Stimulated activated CD4-positive, alpha-beta T cell treated with anti-CD3 and anti-CD28 coated beads, Interleukin-12 subunit alpha, Interleukin-12 subunit beta, amount 100 ng/mL, for 4 hours (primary cell): ENCODE results near the gene TMEM30A.

Experiments used
- DNase-seq: peaks from one replicate; pipeline ENCODE4 v3.0.0-alpha.2; 2020

TMEM30A gene

GRCh38 chr6:75284632-75285282 lies at the start of gene TMEM30A:
Gene TMEM30A (minus strand): TSS chr6:75284792. CDS start chr6:75284638, 154 bp downstream.
- DNase-seq: peak; percentile 92

- DNase-seq: no peak
Observed at GRCh38 chr6:75333676-75334200, 49.1 kb upstream of the TMEM30A start.

- no peak for DNase-seq
Observed at GRCh38 chr6:75331151-75331550, 46.6 kb upstream of the TMEM30A start.

DNA sequence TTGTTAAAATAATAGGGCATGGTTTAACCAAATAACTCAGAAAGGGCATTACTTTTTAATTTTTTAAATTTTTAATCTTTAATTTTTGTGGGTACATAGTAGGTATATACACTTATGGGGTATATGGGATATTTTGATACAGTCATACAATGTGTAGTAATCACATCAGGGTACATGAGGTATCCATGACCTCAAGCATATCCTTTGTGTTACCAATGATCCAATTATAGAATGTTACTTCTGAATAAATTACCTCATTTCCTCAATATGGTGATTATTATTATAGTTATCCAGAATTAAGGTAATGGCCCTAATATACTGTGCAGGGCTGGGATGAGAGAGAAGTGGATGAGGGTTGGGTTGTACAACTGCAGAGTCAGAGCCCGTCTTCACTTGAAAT lies 45.1 kb upstream of the TMEM30A start:
- no peak for DNase-seq

- DNase-seq: no peak
Observed at GRCh38 chr6:75327807-75328206, 43.2 kb upstream of the TMEM30A start.

DNA sequence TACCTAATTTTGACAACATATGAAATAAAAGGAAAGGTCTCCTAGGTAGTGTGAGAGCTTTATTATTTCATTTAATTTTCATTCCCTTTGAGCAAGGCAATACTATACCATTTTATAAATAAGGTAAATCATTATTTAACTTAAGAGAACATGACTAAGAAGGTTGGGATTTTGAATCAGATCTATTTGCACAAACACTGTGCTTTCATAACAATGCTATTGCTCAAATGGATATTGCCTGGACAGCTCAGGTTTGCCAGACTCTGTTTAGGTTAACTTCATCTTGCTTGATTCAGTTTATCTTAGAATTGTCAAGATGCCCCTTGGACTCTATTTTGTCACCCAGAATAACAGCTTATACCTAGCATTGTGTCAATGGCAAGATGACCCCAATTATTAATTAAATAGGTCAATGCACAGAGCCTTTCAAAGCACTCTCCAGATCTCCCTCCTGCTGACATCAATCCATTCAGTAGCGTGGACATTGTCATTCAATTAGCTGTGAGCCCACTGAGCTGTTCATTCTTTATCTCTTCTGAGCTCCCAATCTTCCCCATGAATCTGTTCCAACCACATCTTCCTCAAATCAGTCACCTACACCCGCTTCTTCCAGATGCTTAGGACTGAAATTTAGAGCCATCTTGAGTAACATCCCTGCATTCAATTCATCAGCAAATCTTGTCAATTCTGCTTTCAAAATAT lies 42.1 kb upstream of the TMEM30A start:
- no peak for DNase-seq

- DNase-seq: no peak
Observed at GRCh38 chr6:75318900-75319299, 34.3 kb upstream of the TMEM30A start.

DNA sequence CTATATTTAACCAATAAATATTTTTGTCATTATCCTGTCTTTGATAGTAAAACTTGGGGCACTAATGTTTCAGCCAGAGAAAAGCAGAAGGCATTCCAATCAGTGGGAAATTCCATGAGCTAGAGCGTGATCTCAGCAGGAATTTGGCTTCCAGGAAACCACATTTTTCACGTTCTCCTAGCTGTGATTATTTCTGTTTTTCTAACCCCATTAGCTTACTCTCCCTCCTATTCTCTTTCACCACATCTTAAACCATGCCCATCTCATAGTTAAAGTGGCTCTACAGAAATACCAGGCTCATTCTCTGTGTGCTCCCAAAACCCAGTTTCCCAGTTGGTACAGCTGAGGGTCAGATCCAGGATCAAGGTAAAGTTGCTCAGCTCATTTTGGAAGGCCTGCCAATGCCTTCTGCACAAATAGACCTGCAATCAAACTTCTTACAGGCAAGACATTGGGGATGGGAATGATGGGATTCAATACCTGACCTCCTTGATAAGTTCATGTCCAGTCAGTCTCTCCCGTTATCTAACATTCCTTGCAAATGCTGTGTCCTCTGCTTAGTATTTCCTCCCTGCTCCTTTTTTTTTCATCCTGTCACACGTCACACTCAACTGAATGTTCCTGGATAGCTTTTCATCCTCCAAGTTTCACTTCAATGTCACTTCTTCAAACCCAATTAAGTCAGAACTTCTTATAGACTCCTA lies 33.1 kb upstream of the TMEM30A start:
- DNase-seq: no peak

- no peak for DNase-seq
Observed at GRCh38 chr6:75315978-75316377, 31.4 kb upstream of the TMEM30A start.

DNA sequence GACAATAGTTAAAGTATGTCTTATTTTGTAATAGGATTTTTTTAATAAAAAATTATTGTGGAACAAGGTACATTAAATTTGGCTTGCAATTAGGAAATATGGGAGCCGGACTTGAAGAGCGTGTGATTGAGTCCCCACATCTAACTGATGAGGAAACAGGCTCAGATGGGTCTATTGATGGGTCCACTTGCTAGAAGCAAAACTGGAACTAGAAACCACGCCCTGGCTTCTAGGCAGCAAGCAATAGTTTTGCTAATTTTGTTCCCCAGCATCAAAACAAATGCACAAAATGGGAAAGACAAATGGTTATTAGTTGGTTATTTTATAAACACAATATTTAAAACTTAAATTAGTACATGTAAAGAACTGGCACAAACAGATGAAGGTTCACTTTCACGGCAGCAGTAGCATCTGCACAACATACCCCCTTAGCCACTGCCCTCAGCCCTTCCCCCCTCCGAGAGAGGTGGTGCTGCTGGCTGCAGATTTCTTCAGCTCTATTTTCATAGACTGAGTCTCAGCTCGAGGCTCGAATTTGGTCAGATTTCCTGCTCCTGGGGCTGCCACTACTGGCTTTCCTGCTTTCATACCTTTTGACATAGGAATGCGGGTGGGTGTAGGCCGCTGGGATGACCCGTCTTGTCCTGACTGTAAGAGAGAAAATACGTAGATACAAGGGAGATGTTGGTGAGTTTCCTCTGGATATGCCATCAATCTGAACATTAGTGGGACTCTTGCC lies 23.8 kb upstream of the TMEM30A start:
- DNase-seq: no peak

GRCh38 chr6:75307364-75308004 lies 22.9 kb upstream of the TMEM30A start:
- no peak for DNase-seq

DNA sequence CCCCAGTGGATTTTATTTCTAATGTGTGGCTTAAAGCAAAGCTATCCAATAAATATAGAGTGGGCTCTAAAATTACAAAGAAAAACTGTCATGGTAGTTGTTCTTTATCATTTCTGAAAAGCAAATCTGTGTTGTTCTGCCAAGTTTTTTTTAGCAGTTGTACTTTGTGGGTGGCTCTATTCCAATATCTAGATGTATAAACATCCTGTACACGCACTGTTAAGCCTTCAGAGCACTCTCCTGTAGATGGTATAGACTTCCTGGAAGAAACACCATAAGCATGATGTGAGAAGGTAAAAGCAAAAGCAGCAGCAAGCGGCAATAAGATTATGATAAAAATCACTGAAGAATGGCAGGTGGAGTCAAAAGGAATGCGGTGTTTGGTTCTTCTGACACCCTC lies 21.5 kb upstream of the TMEM30A start:
- DNase-seq: no peak

GRCh38 chr6:75305573-75305972 lies 21.0 kb upstream of the TMEM30A start:
- no peak for DNase-seq

- no peak for DNase-seq
Observed at GRCh38 chr6:75302280-75302679, 17.7 kb upstream of the TMEM30A start.

DNA sequence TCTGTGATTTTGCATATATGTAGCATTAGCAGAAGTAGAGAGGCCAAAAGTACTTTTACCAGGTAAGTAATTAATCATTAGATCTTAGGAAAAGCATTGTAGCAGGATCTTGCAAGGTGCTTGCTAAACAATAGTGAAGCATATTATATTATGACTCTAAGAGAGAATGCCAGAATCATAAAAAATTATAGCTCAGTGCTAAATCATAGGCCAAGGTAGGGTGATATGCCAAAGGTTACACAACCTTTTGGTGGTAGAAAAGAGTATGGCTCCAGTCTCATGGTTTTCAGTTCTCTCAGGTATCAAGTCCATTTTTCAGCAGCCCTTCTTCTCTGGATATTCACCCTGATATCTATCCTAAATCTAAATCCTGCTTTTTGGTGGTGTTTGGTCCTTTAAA lies 16.9 kb upstream of the TMEM30A start:
- no peak for DNase-seq

GRCh38 chr6:75301088-75301487 lies 16.5 kb upstream of the TMEM30A start:
- DNase-seq: no peak

DNA sequence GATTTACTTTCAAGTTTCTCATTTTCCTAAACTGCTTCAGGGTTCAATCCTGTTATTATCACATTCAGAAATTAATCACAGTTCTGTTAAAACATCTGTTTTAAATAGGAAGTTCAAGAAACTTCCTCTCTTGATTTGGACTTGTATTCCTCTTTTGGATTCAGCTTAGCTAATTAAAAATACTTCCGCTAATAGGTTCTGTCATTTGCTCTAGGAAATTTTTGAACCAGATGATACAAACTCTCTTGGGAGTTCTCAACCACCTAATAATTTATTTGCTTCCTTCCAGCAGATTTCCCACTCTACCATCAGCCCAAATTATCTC lies 15.9 kb upstream of the TMEM30A start:
- DNase-seq: no peak

DNA sequence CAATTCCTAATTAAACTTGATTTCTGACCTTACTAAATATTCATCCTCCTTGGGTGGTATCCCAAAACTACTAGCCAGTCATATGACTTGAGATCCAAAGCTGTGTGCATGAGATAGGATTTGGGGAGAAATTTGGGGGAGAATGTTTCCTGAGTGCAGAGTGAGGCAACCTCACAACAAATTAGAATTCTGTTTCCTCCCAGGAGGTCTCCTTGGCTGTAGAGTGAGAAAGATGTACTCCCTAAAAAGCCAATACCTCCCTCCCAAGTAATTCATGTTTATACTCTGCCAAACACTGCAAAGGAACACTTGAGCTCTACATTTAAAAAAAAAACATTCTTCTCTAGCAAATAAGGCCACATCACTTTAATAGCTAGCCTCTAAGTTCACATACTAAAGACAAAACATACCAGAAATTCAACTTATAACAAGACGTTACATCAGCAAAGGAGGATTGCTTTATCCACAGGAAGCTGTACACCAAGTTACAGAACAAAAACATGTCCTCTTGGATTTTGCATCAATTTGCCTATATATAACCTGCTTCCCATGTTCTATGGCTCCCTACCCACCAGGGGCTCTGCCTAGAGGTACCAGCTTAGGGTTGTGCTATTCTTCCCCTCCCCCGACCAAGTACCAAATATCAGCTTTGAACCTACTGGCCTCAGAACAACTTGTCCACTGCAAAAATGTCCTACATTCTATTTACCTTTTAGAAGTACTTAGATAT lies 15.4 kb upstream of the TMEM30A start:
- DNase-seq: no peak

DNA sequence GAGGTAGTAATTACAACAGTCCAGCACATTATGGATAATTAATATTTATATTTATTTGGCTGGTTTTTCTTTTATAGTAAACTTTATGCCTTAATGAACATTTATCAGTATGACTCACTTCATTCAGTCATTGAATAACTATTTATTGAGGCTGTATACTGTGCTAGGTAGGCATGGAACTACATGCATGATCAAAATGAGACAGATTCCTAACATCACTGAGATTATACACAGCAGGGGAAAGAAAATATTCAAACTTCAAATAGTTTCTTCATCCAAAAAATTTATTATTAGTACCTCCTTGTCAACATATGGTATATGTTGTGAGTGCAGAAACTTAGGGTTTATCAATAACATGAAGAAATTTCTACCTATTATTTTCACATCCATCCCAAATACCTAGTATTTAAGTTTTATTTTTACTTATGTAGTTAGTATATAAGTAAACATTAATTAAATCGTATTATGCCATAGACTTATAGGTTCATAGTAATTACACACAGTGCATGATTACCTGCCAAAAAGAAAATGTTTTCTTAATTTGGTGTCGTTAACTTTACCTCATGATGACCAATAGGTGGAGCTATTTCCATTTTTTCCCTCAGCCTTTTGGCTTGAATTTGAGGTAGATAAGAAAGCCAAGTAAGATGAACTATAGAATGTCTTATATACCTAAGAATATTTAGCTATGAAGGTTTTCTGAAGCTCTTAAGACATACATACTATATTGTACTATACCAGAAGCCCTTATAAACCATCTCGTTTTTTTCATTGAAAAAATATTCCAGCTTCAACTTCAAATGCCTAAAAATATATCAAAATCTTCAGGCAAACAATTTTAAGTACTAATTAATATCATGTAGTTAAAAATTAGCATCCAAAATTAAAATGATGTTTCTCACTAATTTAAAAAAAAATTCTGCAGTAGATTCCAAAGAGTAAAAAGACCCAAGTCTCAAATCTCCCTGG lies 12.5 kb upstream of the TMEM30A start:
- no peak for DNase-seq

DNA sequence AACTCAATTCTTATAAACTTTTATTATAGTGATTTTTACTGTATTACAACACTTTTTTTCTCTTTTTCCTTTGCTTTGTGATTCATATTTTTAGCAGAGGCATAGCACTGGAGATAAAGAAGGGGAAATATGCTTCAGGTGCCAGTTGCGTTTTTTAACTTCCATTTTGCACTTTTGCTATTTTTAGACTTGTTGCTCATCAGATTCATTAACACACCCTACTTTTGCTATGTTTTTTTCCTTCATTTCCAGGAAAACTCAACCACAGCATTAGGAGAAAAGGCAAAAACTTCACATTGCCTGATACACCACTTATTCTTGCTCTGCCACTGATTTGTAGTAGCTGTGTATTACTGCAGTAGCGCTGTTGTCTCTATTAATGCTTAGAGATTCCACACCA lies 8.0 kb upstream of the TMEM30A start:
- no peak for DNase-seq

GRCh38 chr6:75291744-75292143 lies 7.2 kb upstream of the TMEM30A start:
- DNase-seq: no peak
